Liver (tissue), 9 donors: ENCODE results near the gene ERCC6. TPM values are rescaled to one million over a fixed set of nuclear protein-coding genes. Genes with fewer than 3 reads are reported as not detected.

Experiments used
- DNase-seq: peaks from one replicate; pipeline ENCODE4 v3.0.0-alpha.2; 2017; ENCODE audit warnings: low spot score
- H3K27ac ChIP-seq, 2 donors: one replicate each; pipeline ENCODE4 v1.7.0; 2013; ENCODE audit warnings: inconsistent platforms in 2 of 2, low read length in 2 of 2, control low read depth in 1 of 2, low read depth in 1 of 2, mild to moderate bottlenecking in 1 of 2
- H3K27me3 ChIP-seq, 4 donors: one replicate each; pipeline versions ENCODE4 v1.6.1 to v1.7.0; 2013; ENCODE audit warnings: low read length in 3 of 4, inconsistent platforms in 1 of 4, mild to moderate bottlenecking in 1 of 4, moderate library complexity in 1 of 4; ENCODE audit not compliant: control insufficient read depth in 4 of 4, insufficient read depth in 4 of 4
- H3K36me3 ChIP-seq, 4 donors: one replicate each; pipeline versions ENCODE4 v1.6.1 to v1.7.0; 2013; ENCODE audit warnings: low read length in 3 of 4, mild to moderate bottlenecking in 3 of 4, low read depth in 1 of 4, moderate library complexity in 1 of 4; ENCODE audit not compliant: control insufficient read depth in 4 of 4, insufficient read depth in 3 of 4
- H3K4me1 ChIP-seq, 4 donors: one replicate each; pipeline versions ENCODE4 v1.6.1 to v1.7.0; 2013; ENCODE audit warnings: low read length in 3 of 4, mild to moderate bottlenecking in 3 of 4, moderate library complexity in 1 of 4; ENCODE audit not compliant: control insufficient read depth in 4 of 4, insufficient read depth in 4 of 4
- H3K4me3 ChIP-seq, 3 donors: one replicate each; pipeline versions ENCODE4 v1.6.1 to v1.7.0; 2013; ENCODE audit warnings: low read length in 3 of 3, control low read depth in 1 of 3, low read depth in 1 of 3, mild to moderate bottlenecking in 1 of 3
- H3K9ac ChIP-seq, 2 donors: one replicate each; pipeline ENCODE4 v1.7.0; 2013; ENCODE audit warnings: low read length in 2 of 2, mild to moderate bottlenecking in 2 of 2, moderate library complexity in 2 of 2, control low read depth in 1 of 2, low read depth in 1 of 2
- H3K9me3 ChIP-seq, 4 donors: one replicate each; pipeline versions ENCODE4 v1.6.1 to v1.7.0; 2013; ENCODE audit warnings: low read length in 3 of 4; ENCODE audit not compliant: control insufficient read depth in 4 of 4
- ATF3 ChIP-seq: IDR thresholded peaks from 2 replicates; pipeline ENCODE4 v1.6.1; 2016; ENCODE audit warnings: antibody characterized with exemption
- CTCF ChIP-seq: fragments of 150-350 bp; IDR thresholded peaks from 2 replicates; pipeline ENCODE4 v1.5.1; 2017; ENCODE audit warnings: improper control_type of control experiment, low read depth, low read length; ENCODE audit not compliant: missing input control
- EGR1 ChIP-seq, 2 donors: IDR thresholded peaks; 2 replicates each; pipeline ENCODE4 v1.6.1; 2016 to 2018; ENCODE audit warnings: antibody characterized with exemption in 2 of 2, low read depth in 2 of 2
- FOXA1 ChIP-seq: IDR thresholded peaks from 2 replicates; pipeline ENCODE4 v1.6.1; 2016; ENCODE audit warnings: antibody characterized with exemption
- FOXA2 ChIP-seq: IDR thresholded peaks from 2 replicates; pipeline ENCODE4 v1.6.1; 2016; ENCODE audit warnings: antibody characterized with exemption
- GABPA ChIP-seq, 2 donors: IDR thresholded peaks in 1 of 2; conservative IDR thresholded peaks in 1 of 2; 2 replicates each; pipeline ENCODE4 v1.6.1; 2016; ENCODE audit warnings: antibody characterized with exemption in 2 of 2, mild to moderate bottlenecking in 1 of 2, moderate library complexity in 1 of 2
- HNF4A ChIP-seq, 2 donors: conservative IDR thresholded peaks; 2 replicates each; pipeline ENCODE4 v1.6.1; 2016; ENCODE audit warnings: antibody characterized with exemption in 2 of 2, mild to moderate bottlenecking in 2 of 2
- HNF4G ChIP-seq: IDR thresholded peaks from 2 replicates; pipeline ENCODE4 v1.6.1; 2016; ENCODE audit warnings: antibody characterized with exemption
- JUND ChIP-seq, 2 donors: IDR thresholded peaks; 2 replicates each; pipeline ENCODE4 v1.6.1; 2016; ENCODE audit warnings: antibody characterized with exemption in 2 of 2
- MAX ChIP-seq: IDR thresholded peaks from 2 replicates; pipeline ENCODE4 v1.6.1; 2016; ENCODE audit warnings: antibody characterized with exemption
- NR2F2 ChIP-seq: IDR thresholded peaks from 2 replicates; pipeline ENCODE4 v1.6.1; 2016; ENCODE audit warnings: antibody characterized with exemption
- RAD21 ChIP-seq, 2 donors: IDR thresholded peaks; 2 replicates each; pipeline ENCODE4 v1.6.1; 2016; ENCODE audit warnings: antibody characterized with exemption in 2 of 2, mild to moderate bottlenecking in 2 of 2
- REST ChIP-seq: IDR thresholded peaks from 2 replicates; pipeline ENCODE4 v1.6.1; 2016; ENCODE audit warnings: antibody characterized with exemption, mild to moderate bottlenecking
- RXRA ChIP-seq, 2 donors: IDR thresholded peaks; 2 replicates each; pipeline ENCODE4 v1.6.1; 2017 to 2018; ENCODE audit warnings: antibody characterized with exemption in 2 of 2, mild to moderate bottlenecking in 1 of 2
- SP1 ChIP-seq: IDR thresholded peaks from 2 replicates; pipeline ENCODE4 v1.6.1; 2018; ENCODE audit warnings: antibody characterized with exemption, mild to moderate bottlenecking
- TAF1 ChIP-seq: conservative IDR thresholded peaks from 2 replicates; pipeline ENCODE4 v1.6.1; 2016; ENCODE audit warnings: antibody characterized with exemption, mild to moderate bottlenecking
- YY1 ChIP-seq: IDR thresholded peaks from 2 replicates; pipeline ENCODE4 v1.6.1; 2016; ENCODE audit warnings: antibody characterized with exemption, mild to moderate bottlenecking
- ZBTB33 ChIP-seq: IDR thresholded peaks from 2 replicates; pipeline ENCODE4 v1.6.1; 2016; ENCODE audit warnings: antibody characterized with exemption
- WGBS: extraction: QIAGEN DNeasy Blood & Tissue Kit; methylation state at CpG from one replicate; pipeline ENCODE4 v1.1.7; 2013; 5-methylcytosine and 5-hydroxymethylcytosine counted together
- polyA plus RNA-seq, 2 donors: library from polyadenylated mRNA; stranded (reverse) in 1 of 2; unstranded in 1 of 2; fragments of 200-250 nt in 1 of 2; fragments of >200 nt in 1 of 2; fragmentation: Nextera tagmentation in 1 of 2; extraction: Ambion mirVana in 1 of 2; gene quantifications; one replicate each; pipeline versions ENCODE4 v1.2.1 to v1.2.3, GENCODE V29; 2013 to 2015
- total RNA-seq, 2 donors: library from RNA; depleted of rRNA; stranded (reverse); fragments of >200 nt; gene quantifications; one replicate each; pipeline ENCODE4 v1.2.3, GENCODE V29; 2014
- donor health status: healthy.
- donor health status: healthy.
- donor health status: healthy.
- donor health status: healthy.
- donor health status: healthy.

Gene ERCC6
- total and polyA plus RNA-seq, 4 donors = 2.3 to 17.1 (median 7.5) TPM

- H3K36me3 ChIP-seq = peaks cover 2 to 39% (median 29%) of the 10 kb centered on the region in 4 donors
- 97% methylated on average over 7 of the region's 7 CpGs for WGBS
- no peak for TF ChIP-seq TAF1
- TF ChIP-seq FOXA1 = no peak
- no peak for TF ChIP-seq REST
- no peak for TF ChIP-seq FOXA2
- TF ChIP-seq ZBTB33 = no peak
- TF ChIP-seq MAX = no peak
- TF ChIP-seq NR2F2 = no peak
- no peak for TF ChIP-seq RAD21 (IDR thresholded peaks at IDR 0.05)
- TF ChIP-seq SP1 = no peak
- no peak for TF ChIP-seq YY1
- no peak for TF ChIP-seq HNF4A (conservative IDR thresholded peaks at IDR 0.05)
- TF ChIP-seq ATF3 = no peak
- no peak overlapping the region for H3K27ac ChIP-seq
- no peaks in the 10 kb centered on the region for H3K27me3 ChIP-seq
- H3K9ac ChIP-seq = no peak overlapping the region
- H3K4me3 ChIP-seq = no peak overlapping the region
- H3K4me1 ChIP-seq = peaks cover 0 to 5% (median 0%) of the 10 kb centered on the region in 4 donors
- H3K9me3 ChIP-seq = no peaks in the 10 kb centered on the region
- no peak for DNase-seq
Observed at GRCh38 chr10:49524496-49524895, 14.4 kb downstream of the ERCC6 start.

- H3K4me3 ChIP-seq = no peak overlapping the region
- no peaks in the 10 kb centered on the region for H3K27me3 ChIP-seq
- no peaks in the 10 kb centered on the region for H3K9me3 ChIP-seq
- WGBS = 64% methylated on average over 1 of the region's 1 CpG
- H3K27ac ChIP-seq = no peak overlapping the region
- peaks cover 0 to 5% (median 0%) of the 10 kb centered on the region in 4 donors for H3K4me1 ChIP-seq
- no peak for DNase-seq
- no peak overlapping the region for H3K9ac ChIP-seq
- H3K36me3 ChIP-seq = peaks cover 2 to 32% (median 23%) of the 10 kb centered on the region in 4 donors
- no peak for TF ChIP-seq FOXA1
- no peak for TF ChIP-seq RXRA (IDR thresholded peaks at IDR 0.05)
- no peak for TF ChIP-seq SP1
- TF ChIP-seq JUND (IDR thresholded peaks at IDR 0.05) = no peak
- no peak for TF ChIP-seq RAD21 (IDR thresholded peaks at IDR 0.05)
- no peak for TF ChIP-seq YY1
- TF ChIP-seq HNF4G = no peak
- no peak for TF ChIP-seq GABPA (IDR thresholded peaks at IDR 0.05 in 1 of 2, conservative IDR thresholded peaks at IDR 0.05 in 1 of 2)
- TF ChIP-seq EGR1 (IDR thresholded peaks at IDR 0.05; ENCODE audit: low read depth in 2 of 2) = no peak
- TF ChIP-seq ZBTB33 = no peak
- no peak for TF ChIP-seq ATF3
- no peak for TF ChIP-seq TAF1
- no peak for TF ChIP-seq HNF4A (conservative IDR thresholded peaks at IDR 0.05)
- no peak for TF ChIP-seq REST
- TF ChIP-seq CTCF = no peak
- TF ChIP-seq FOXA2 = no peak
Observed at GRCh38 chr10:49523301-49523700, 15.6 kb downstream of the ERCC6 start.
